HG03159 (cell line): Measurements from ENCODE around the gene CTCF.

ENCODE experiments used
- ATAC-seq: cut with Tn5 transposase; IDR thresholded peaks from one replicate; pipeline ENCODE4 v1.9.1; 2021; ENCODE audit warnings: mild to moderate bottlenecking, moderate library complexity; ENCODE audit not compliant: unreplicated experiment

Gene CTCF

GRCh38 chr16:67593288-67593687, 31.0 kb downstream of the CTCF start:
- no peak for ATAC-seq

GRCh38 chr16:67593701-67594100, 31.4 kb downstream of the CTCF start:
- no peak for ATAC-seq

- ATAC-seq, result no peak
Observed at GRCh38 chr16:67594256-67594915, 32.1 kb downstream of the CTCF start.

GRCh38 chr16:67594956-67595355, 32.6 kb downstream of the CTCF start:
- ATAC-seq, result no peak

GRCh38 chr16:67598527-67598926, 36.2 kb downstream of the CTCF start:
- no peak for ATAC-seq

- no peak for ATAC-seq
Observed at GRCh38 chr16:67605641-67606040, 43.3 kb downstream of the CTCF start.

GRCh38 chr16:67606632-67607031, 44.3 kb downstream of the CTCF start:
- ATAC-seq, result no peak

GRCh38 chr16:67608364-67608763, 46.0 kb downstream of the CTCF start:
- no peak for ATAC-seq

GRCh38 chr16:67613808-67614207, 51.5 kb downstream of the CTCF start:
- no peak for ATAC-seq

- ATAC-seq, result no peak
Observed at GRCh38 chr16:67628216-67628615, 65.9 kb downstream of the CTCF start.

GRCh38 chr16:67632415-67633172, 70.3 kb downstream of the CTCF start:
- ATAC-seq, result no peak

- ATAC-seq, result no peak
Observed at GRCh38 chr16:67636713-67637112, 74.4 kb downstream of the CTCF start.

GRCh38 chr16:67637625-67638024, 75.3 kb downstream of the CTCF start:
- ATAC-seq, result no peak

- no peak for ATAC-seq
Observed at GRCh38 chr16:67641779-67642708, 79.7 kb downstream of the CTCF start.

GRCh38 chr16:67644038-67644437, 81.7 kb downstream of the CTCF start:
- ATAC-seq, result no peak

- ATAC-seq, result peak; percentile 23
Observed at GRCh38 chr16:67645397-67646121, 83.2 kb downstream of the CTCF start.

- no peak for ATAC-seq
Observed at GRCh38 chr16:67647111-67647651, 84.9 kb downstream of the CTCF start.

- ATAC-seq, result no peak
Observed at GRCh38 chr16:67647681-67648080, 85.4 kb downstream of the CTCF start.

- no peak for ATAC-seq
Observed at GRCh38 chr16:67648088-67648763, 85.9 kb downstream of the CTCF start.
